ENCODE measurements around the gene PDIA5. TPM values are rescaled to one million over a fixed set of nuclear protein-coding genes. Genes with fewer than 3 reads are reported as not detected.

The PDIA5 gene
- total RNA-seq, 1 experiment from 2014 or later: 41.5 TPM

DNA sequence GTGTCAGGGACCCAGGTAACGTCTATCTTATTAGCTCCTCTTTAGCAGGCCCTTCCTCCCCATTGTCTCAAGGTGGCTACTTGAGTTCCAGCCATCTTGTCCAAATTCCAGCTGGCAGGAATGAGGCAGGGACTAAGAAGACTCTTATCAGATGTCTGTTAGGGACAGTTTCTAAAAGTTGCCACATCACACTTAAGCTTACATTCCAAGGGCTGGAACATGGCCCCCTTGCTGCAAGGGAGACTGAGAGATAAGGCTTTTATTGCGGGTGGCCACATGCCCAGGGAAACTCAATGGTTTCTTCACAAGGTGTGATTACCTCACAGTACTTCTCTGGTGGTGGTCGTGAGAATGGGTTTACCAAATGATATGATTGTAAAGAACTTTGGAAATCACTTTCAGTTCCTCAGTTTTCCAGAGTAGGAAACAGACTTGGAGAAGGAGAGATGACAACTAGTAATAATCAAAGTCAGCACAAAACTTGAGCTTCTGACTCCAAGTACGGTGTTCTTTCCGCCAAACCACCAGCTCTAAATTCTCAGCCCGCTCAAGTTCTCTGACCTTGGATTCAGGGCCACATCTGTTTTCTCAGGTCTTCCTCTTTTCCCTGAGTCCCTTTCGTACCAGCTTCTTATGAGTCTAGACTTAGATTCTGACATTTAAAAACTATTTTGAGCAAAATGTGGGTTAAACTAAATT is 14.2 kb downstream of the PDIA5 start:
- no peak for DNase-seq (ENCODE audit: low spot score)
- no peak for TF ChIP-seq ATF1 (CRISPR knock-in tag; IDR thresholded peaks at IDR 0.05)
- no peak for TF ChIP-seq NFYB (CRISPR knock-in tag; conservative IDR thresholded peaks at IDR 0.05; ENCODE audit: low read depth)
- TF ChIP-seq ZNF138 (CRISPR knock-in tag; conservative IDR thresholded peaks at IDR 0.05): no peak
- TF ChIP-seq, protein P1, sequence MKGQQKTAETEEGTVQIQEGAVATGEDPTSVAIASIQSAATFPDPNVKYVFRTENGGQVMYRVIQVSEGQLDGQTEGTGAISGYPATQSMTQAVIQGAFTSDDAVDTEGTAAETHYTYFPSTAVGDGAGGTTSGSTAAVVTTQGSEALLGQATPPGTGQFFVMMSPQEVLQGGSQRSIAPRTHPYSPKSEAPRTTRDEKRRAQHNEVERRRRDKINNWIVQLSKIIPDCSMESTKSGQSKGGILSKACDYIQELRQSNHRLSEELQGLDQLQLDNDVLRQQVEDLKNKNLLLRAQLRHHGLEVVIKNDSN (CRISPR knock-in tag; IDR thresholded peaks at IDR 0.05): no peak
- TF ChIP-seq, protein P2, sequence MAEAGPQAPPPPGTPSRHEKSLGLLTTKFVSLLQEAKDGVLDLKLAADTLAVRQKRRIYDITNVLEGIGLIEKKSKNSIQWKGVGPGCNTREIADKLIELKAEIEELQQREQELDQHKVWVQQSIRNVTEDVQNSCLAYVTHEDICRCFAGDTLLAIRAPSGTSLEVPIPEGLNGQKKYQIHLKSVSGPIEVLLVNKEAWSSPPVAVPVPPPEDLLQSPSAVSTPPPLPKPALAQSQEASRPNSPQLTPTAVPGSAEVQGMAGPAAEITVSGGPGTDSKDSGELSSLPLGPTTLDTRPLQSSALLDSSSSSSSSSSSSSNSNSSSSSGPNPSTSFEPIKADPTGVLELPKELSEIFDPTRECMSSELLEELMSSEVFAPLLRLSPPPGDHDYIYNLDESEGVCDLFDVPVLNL (CRISPR knock-in tag; IDR thresholded peaks at IDR 0.05; ENCODE audit: borderline replicate concordance, low read depth): no peak
- TF ChIP-seq ELF4 (CRISPR knock-in tag; IDR thresholded peaks at IDR 0.05; ENCODE audit: low read depth): no peak
- TF ChIP-seq, protein P3, sequence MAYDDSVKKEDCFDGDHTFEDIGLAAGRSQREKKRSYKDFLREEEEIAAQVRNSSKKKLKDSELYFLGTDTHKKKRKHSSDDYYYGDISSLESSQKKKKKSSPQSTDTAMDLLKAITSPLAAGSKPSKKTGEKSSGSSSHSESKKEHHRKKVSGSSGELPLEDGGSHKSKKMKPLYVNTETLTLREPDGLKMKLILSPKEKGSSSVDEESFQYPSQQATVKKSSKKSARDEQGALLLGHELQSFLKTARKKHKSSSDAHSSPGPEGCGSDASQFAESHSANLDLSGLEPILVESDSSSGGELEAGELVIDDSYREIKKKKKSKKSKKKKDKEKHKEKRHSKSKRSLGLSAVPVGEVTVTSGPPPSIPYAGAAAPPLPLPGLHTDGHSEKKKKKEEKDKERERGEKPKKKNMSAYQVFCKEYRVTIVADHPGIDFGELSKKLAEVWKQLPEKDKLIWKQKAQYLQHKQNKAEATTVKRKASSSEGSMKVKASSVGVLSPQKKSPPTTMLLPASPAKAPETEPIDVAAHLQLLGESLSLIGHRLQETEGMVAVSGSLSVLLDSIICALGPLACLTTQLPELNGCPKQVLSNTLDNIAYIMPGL (CRISPR knock-in tag; IDR thresholded peaks at IDR 0.05): no peak
- TF ChIP-seq, protein P4, sequence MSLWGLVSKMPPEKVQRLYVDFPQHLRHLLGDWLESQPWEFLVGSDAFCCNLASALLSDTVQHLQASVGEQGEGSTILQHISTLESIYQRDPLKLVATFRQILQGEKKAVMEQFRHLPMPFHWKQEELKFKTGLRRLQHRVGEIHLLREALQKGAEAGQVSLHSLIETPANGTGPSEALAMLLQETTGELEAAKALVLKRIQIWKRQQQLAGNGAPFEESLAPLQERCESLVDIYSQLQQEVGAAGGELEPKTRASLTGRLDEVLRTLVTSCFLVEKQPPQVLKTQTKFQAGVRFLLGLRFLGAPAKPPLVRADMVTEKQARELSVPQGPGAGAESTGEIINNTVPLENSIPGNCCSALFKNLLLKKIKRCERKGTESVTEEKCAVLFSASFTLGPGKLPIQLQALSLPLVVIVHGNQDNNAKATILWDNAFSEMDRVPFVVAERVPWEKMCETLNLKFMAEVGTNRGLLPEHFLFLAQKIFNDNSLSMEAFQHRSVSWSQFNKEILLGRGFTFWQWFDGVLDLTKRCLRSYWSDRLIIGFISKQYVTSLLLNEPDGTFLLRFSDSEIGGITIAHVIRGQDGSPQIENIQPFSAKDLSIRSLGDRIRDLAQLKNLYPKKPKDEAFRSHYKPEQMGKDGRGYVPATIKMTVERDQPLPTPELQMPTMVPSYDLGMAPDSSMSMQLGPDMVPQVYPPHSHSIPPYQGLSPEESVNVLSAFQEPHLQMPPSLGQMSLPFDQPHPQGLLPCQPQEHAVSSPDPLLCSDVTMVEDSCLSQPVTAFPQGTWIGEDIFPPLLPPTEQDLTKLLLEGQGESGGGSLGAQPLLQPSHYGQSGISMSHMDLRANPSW (CRISPR knock-in tag; conservative IDR thresholded peaks at IDR 0.05; ENCODE audit: low read depth): no peak
- no peak for TF ChIP-seq GTF2I (CRISPR knock-in tag; conservative IDR thresholded peaks at IDR 0.05)
- TF ChIP-seq OVOL2 (CRISPR knock-in tag; IDR thresholded peaks at IDR 0.05; ENCODE audit: borderline replicate concordance): no peak
- H3K36me3 Mint-ChIP-seq: no peaks in the 10 kb centered on the region; the same call in 1 of the 2 replicates
- no peak overlapping the region for H3K27ac Mint-ChIP-seq
- no peaks in the 10 kb centered on the region for H3K9me3 Mint-ChIP-seq
- ChIA-PET CTCF (interaction anchor here (0.9 to 2.5 kb wide), 4 partner anchors 10 to 54 kb away, joined by 5 to 11 read pairs (median 6); partner anchors contain the start of gene SEMA5B), POLR2A (no interaction called here)
- peaks cover 48% of the 10 kb centered on the region for H3K4me1 Mint-ChIP-seq
- ATAC-seq: no peak
- no peak overlapping the region for H3K4me3 Mint-ChIP-seq
- H3K27me3 Mint-ChIP-seq (ENCODE audit: low read depth): no peaks in the 10 kb centered on the region

DNA sequence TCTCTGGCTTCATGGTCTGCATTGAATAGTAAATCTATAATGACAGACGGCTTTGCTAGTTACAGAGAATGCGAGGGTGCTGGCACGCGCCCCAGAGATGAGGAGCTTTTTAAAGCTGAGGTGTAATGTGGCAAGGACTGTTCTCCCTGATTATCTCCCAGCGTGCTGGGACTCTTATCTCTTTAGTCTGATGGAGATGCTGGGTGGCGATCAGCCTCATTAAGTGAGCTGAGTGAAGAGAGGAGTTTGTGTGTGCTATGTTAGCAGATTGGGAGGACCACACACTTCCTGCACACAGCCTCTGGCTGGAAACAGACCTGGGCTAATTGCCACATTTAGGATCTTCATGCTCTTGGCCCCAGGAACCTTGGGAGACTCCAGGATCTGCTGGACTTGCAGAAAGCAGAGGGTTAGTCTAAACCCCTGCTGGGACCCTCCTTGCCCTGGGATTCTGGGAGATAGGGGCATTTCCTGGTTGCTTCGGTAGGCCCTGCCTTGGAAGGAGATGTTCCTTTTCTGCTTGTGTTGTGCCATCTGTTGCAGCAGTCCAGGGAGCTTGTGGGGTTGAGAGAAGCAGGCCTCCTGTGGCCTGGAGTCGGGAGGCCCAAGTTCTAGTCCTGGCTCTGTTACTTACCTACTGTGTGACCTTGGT is 15.0 kb downstream of the PDIA5 start:
- no peak overlapping the region for H3K27ac Mint-ChIP-seq
- H3K4me3 Mint-ChIP-seq: no peak overlapping the region
- ChIA-PET CTCF (interaction anchor here (1.4 to 2.5 kb wide), 2 partner anchors 11 to 14 kb away, joined by 6 to 11 read pairs; no protein-coding TSS in a partner anchor), POLR2A (no interaction called here)
- H3K4me1 Mint-ChIP-seq: peaks cover 55% of the 10 kb centered on the region
- DNase-seq (ENCODE audit: low spot score): no peak
- H3K36me3 Mint-ChIP-seq: no peaks in the 10 kb centered on the region; the same call in 1 of the 2 replicates
- no peaks in the 10 kb centered on the region for H3K27me3 Mint-ChIP-seq (ENCODE audit: low read depth)
- no peak for ATAC-seq
- H3K9me3 Mint-ChIP-seq: no peaks in the 10 kb centered on the region
- TF ChIP-seq, protein P5, sequence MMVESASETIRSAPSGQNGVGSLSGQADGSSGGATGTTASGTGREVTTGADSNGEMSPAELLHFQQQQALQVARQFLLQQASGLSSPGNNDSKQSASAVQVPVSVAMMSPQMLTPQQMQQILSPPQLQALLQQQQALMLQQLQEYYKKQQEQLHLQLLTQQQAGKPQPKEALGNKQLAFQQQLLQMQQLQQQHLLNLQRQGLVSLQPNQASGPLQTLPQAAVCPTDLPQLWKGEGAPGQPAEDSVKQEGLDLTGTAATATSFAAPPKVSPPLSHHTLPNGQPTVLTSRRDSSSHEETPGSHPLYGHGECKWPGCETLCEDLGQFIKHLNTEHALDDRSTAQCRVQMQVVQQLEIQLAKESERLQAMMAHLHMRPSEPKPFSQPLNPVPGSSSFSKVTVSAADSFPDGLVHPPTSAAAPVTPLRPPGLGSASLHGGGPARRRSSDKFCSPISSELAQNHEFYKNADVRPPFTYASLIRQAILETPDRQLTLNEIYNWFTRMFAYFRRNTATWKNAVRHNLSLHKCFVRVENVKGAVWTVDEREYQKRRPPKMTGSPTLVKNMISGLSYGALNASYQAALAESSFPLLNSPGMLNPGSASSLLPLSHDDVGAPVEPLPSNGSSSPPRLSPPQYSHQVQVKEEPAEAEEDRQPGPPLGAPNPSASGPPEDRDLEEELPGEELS (CRISPR knock-in tag; IDR thresholded peaks at IDR 0.05): no peak
- TF ChIP-seq ZNF317 (CRISPR knock-in tag; IDR thresholded peaks at IDR 0.05; ENCODE audit: borderline replicate concordance, low read depth) (no peak), CBFB (CRISPR knock-in tag; IDR thresholded peaks at IDR 0.05; ENCODE audit: low read depth) (no peak), TCF7 (CRISPR knock-in tag; IDR thresholded peaks at IDR 0.05; ENCODE audit: low read depth) (no peak), FOXP1 (CRISPR knock-in tag; IDR thresholded peaks at IDR 0.05; ENCODE audit: borderline replicate concordance) (no peak), PRRX2 (CRISPR knock-in tag; IDR thresholded peaks at IDR 0.05) (no peak)
- TF ChIP-seq, protein P6, sequence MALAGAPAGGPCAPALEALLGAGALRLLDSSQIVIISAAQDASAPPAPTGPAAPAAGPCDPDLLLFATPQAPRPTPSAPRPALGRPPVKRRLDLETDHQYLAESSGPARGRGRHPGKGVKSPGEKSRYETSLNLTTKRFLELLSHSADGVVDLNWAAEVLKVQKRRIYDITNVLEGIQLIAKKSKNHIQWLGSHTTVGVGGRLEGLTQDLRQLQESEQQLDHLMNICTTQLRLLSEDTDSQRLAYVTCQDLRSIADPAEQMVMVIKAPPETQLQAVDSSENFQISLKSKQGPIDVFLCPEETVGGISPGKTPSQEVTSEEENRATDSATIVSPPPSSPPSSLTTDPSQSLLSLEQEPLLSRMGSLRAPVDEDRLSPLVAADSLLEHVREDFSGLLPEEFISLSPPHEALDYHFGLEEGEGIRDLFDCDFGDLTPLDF (CRISPR knock-in tag; IDR thresholded peaks at IDR 0.05): no peak
- TF ChIP-seq, protein P7, sequence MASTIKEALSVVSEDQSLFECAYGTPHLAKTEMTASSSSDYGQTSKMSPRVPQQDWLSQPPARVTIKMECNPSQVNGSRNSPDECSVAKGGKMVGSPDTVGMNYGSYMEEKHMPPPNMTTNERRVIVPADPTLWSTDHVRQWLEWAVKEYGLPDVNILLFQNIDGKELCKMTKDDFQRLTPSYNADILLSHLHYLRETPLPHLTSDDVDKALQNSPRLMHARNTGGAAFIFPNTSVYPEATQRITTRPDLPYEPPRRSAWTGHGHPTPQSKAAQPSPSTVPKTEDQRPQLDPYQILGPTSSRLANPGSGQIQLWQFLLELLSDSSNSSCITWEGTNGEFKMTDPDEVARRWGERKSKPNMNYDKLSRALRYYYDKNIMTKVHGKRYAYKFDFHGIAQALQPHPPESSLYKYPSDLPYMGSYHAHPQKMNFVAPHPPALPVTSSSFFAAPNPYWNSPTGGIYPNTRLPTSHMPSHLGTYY (CRISPR knock-in tag; IDR thresholded peaks at IDR 0.05): no peak
- TF ChIP-seq, protein P8, sequence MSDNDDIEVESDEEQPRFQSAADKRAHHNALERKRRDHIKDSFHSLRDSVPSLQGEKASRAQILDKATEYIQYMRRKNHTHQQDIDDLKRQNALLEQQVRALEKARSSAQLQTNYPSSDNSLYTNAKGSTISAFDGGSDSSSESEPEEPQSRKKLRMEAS (CRISPR knock-in tag; IDR thresholded peaks at IDR 0.05): no peak
- TF ChIP-seq, protein P9, sequence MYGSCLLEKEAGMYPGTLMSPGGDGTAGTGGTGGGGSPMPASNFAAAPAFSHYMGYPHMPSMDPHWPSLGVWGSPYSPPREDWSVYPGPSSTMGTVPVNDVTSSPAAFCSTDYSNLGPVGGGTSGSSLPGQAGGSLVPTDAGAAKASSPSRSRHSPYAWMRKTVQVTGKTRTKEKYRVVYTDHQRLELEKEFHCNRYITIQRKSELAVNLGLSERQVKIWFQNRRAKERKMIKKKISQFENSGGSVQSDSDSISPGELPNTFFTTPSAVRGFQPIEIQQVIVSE (CRISPR knock-in tag; IDR thresholded peaks at IDR 0.05; ENCODE audit: borderline replicate concordance): no peak

All from WTC11 (cell line).